HepG2 (cell line): ENCODE measurements around the gene TM4SF5. TPM values are rescaled to one million over a fixed set of nuclear protein-coding genes. Genes with fewer than 3 reads are reported as not detected.

Experiments
- BCL6 ChIP-seq: IDR thresholded peaks from 2 replicates; pipeline ENCODE4 v1.6.1; 2016; ENCODE audit warnings: missing genetic modification reagents, missing compliant biosample characterization
- FOSL2 ChIP-seq: sonication (generic); formaldehyde crosslinking; IDR thresholded peaks from 2 replicates; pipeline ENCODE4 v1.4.0; 2020; ENCODE audit warnings: missing genetic modification reagents
- FOXA1 ChIP-seq, 2 experiments: fragments of 450-650 bp in 1 of 2; sonication (generic) in 1 of 2; formaldehyde crosslinking in 1 of 2; IDR thresholded peaks; 2 replicates each; pipeline versions ENCODE4 v1.4.0 to v1.6.1; 2016 to 2020; ENCODE audit warnings: missing genetic modification reagents in 1 of 2
- KDM2A ChIP-seq: sonication (generic); formaldehyde crosslinking; IDR thresholded peaks from 2 replicates; pipeline ENCODE4 v1.4.0; 2020; ENCODE audit warnings: low read depth, missing genetic modification reagents, borderline replicate concordance
- NFE2 ChIP-seq: sonication (generic); formaldehyde crosslinking; IDR thresholded peaks from 2 replicates; pipeline ENCODE4 v1.4.0; 2020; ENCODE audit warnings: missing genetic modification reagents
- NONO ChIP-seq, 2 experiments: fragments of 450-650 bp in 1 of 2; sonication (generic) in 1 of 2; formaldehyde crosslinking in 1 of 2; IDR thresholded peaks in 1 of 2; conservative IDR thresholded peaks in 1 of 2; 2 replicates each; pipeline versions ENCODE4 v1.6.1 to v1.8.0; 2017 to 2022; ENCODE audit warnings: mild to moderate bottlenecking in 1 of 2, missing genetic modification reagents in 1 of 2, moderate library complexity in 1 of 2
- NR2F1 ChIP-seq, 2 experiments: fragments of 450-650 bp in 1 of 2; formaldehyde crosslinking in 1 of 2; IDR thresholded peaks; 2 replicates each; pipeline versions ENCODE4 v1.5.0 to v1.6.1; 2016 to 2020; ENCODE audit warnings: mild to moderate bottlenecking in 1 of 2, missing compliant biosample characterization in 1 of 2, missing genetic modification reagents in 1 of 2, moderate library complexity in 1 of 2
- POGZ ChIP-seq: sonication (generic); formaldehyde crosslinking; IDR thresholded peaks from 2 replicates; pipeline ENCODE4 v1.4.0; 2020; ENCODE audit warnings: mild to moderate bottlenecking, missing genetic modification reagents
- SP1 ChIP-seq, 2 experiments: fragments of 450-650 bp in 1 of 2; sonication (generic) in 1 of 2; formaldehyde crosslinking in 1 of 2; IDR thresholded peaks; 2 replicates each; pipeline versions ENCODE4 v1.4.0 to v1.6.1; 2016 to 2020; ENCODE audit warnings: missing genetic modification reagents in 1 of 2
- SPEN ChIP-seq: sonication (generic); formaldehyde crosslinking; IDR thresholded peaks from 2 replicates; pipeline ENCODE4 v1.5.1; 2020; ENCODE audit warnings: low read depth, mild to moderate bottlenecking, missing genetic modification reagents
- TRIM24 ChIP-seq: sonication (generic); formaldehyde crosslinking; IDR thresholded peaks from 2 replicates; pipeline ENCODE4 v1.8.0; 2022; ENCODE audit warnings: mild to moderate bottlenecking, missing genetic modification reagents
- TSC22D2 ChIP-seq: sonication (generic); formaldehyde crosslinking; IDR thresholded peaks from 2 replicates; pipeline ENCODE4 v1.5.1; 2020; ENCODE audit warnings: missing genetic modification reagents, mild to moderate bottlenecking, borderline replicate concordance
- ZBTB7A ChIP-seq: sonication (generic); formaldehyde crosslinking; IDR thresholded peaks from 2 replicates; pipeline ENCODE4 v1.8.0; 2022; ENCODE audit warnings: mild to moderate bottlenecking, missing genetic modification reagents
- ZFX ChIP-seq: sonication (generic); formaldehyde crosslinking; IDR thresholded peaks from 2 replicates; pipeline ENCODE4 v1.4.0; 2020; ENCODE audit warnings: mild to moderate bottlenecking, low read depth, missing genetic modification reagents, moderate library complexity
- ZNF33B ChIP-seq: sonication (generic); formaldehyde crosslinking; IDR thresholded peaks from 2 replicates; pipeline ENCODE4 v1.5.1; 2020; ENCODE audit warnings: mild to moderate bottlenecking, missing genetic modification reagents
- ZNF460 ChIP-seq: sonication (generic); formaldehyde crosslinking; IDR thresholded peaks from 2 replicates; pipeline ENCODE4 v1.5.1; 2020; ENCODE audit warnings: missing genetic modification reagents, mild to moderate bottlenecking, borderline replicate concordance
- ZNF564 ChIP-seq: sonication (generic); formaldehyde crosslinking; IDR thresholded peaks from 2 replicates; pipeline ENCODE4 v1.8.1; 2023; ENCODE audit warnings: mild to moderate bottlenecking, missing genetic modification reagents
- polyA plus RNA-seq, 8 experiments: library from polyadenylated mRNA; depleted of rRNA in 3 of 8; stranded (reverse) in 7 of 8; unstranded in 1 of 8; fragments of >200 nt; fragmentation: Illumina TruSeq in 4 of 8; extraction: Trizol in 4 of 8; gene quantifications; 2 replicates each; pipeline versions ENCODE4 v1.2.1 to v1.2.3, GENCODE V29; 2011 to 2016; ENCODE audit warnings: low read depth in 4 of 8, missing spikeins in 1 of 8, mixed read lengths in 1 of 8; ENCODE audit not compliant: insufficient read depth in 1 of 8
- total RNA-seq, 5 experiments: library from RNA; depleted of rRNA; stranded (reverse); fragments of >200 nt; fragmentation: Illumina TruSeq; extraction: Trizol; gene quantifications; 2 replicates each; pipeline ENCODE4 v1.2.3, GENCODE V29; 2016; ENCODE audit warnings: low read depth in 1 of 5
- TF ChIP-seq, protein P1 (sequence below): sonication (generic); formaldehyde crosslinking; IDR thresholded peaks from 2 replicates; pipeline ENCODE4 v1.4.0; 2020; ENCODE audit warnings: missing genetic modification reagents
- TF ChIP-seq, protein P2 (sequence below): IDR thresholded peaks from 2 replicates; pipeline ENCODE4 v1.6.1; 2016; ENCODE audit warnings: control low read depth
- TF ChIP-seq, protein P3 (sequence below): sonication (generic); formaldehyde crosslinking; IDR thresholded peaks from 2 replicates; pipeline ENCODE4 v1.4.0; 2020; ENCODE audit warnings: missing genetic modification reagents, mild to moderate bottlenecking, borderline replicate concordance
- TF ChIP-seq, protein P4 (sequence below): sonication (generic); formaldehyde crosslinking; IDR thresholded peaks from 2 replicates; pipeline ENCODE4 v1.4.0; 2020; ENCODE audit warnings: mild to moderate bottlenecking, missing genetic modification reagents
- TF ChIP-seq, protein P5 (sequence below): sonication (generic); formaldehyde crosslinking; IDR thresholded peaks from 2 replicates; pipeline ENCODE4 v1.4.0; 2020; ENCODE audit warnings: missing genetic modification reagents

TM4SF5 gene
- total and polyA plus RNA-seq, 2 of the 13 experiments (the other 11 are each of a cell fraction or from before 2014, with no cell fraction given) = 30.1 to 126 TPM

DNA sequence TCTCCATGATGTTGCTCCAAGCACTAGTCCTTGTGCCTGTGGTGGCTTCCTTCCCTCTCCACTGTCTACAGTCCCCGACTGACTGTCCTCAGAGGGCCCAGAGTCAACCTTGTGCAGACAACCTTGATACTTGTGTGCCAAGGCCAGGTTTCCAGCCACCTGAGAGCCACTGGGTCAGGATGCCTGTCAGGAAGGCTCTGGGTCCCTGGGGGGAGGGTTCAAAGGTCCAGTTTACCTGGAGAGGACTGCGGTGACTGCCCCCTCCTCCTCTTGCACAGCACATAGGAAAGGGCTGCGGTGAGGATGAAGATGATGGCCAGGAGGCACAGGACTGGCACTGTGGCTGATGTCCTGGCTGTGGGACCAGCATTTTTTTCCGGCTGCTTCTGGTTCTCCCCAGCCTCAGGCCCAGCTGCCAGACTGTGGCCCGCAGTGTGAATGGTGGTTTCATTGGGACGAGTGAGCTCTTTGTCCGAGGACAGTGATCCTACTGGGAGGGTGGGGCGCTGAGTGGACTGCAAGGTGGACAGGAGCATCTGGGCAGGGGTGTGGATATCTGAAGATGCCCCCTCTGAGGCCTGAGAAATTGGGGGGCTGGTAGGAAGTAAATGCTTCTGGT is 36.7 kb upstream of the TM4SF5 start (continued):
- TF ChIP-seq ZNF460 (CRISPR knock-in tag) (no peak), POGZ (CRISPR knock-in tag) (no peak), NFE2 (CRISPR knock-in tag) (no peak), SPEN (no peak), NONO (IDR thresholded peaks at IDR 0.05) (no peak), NONO (CRISPR knock-in tag; conservative IDR thresholded peaks at IDR 0.05) (no peak), ZFX (CRISPR knock-in tag) (peak; percentile 30; the same call in 1 of the 2 replicates), TRIM24 (CRISPR knock-in tag) (no peak), TSC22D2 (CRISPR knock-in tag) (no peak), KDM2A (CRISPR knock-in tag) (peak; percentile 38; the same call in 1 of the 2 replicates), ZNF33B (no peak), FOSL2 (CRISPR knock-in tag) (no peak), SP1 (IDR thresholded peaks at IDR 0.05) (no peak), SP1 (CRISPR knock-in tag; IDR thresholded peaks at IDR 0.05) (no peak), ZNF564 (no peak), FOXA1 (IDR thresholded peaks at IDR 0.05) (no peak), FOXA1 (CRISPR knock-in tag; IDR thresholded peaks at IDR 0.05) (no peak), BCL6 (CRISPR knock-in tag) (peak; percentile 59), ZBTB7A (CRISPR knock-in tag) (no peak; the same call in 1 of the 2 replicates), NR2F1 (CRISPR knock-in tag; IDR thresholded peaks at IDR 0.05) (0 out of 4 replicates have a peak, but pooled peaks of 1 of the 2 experiments have one; percentile 13)
- TF ChIP-seq, protein P1, sequence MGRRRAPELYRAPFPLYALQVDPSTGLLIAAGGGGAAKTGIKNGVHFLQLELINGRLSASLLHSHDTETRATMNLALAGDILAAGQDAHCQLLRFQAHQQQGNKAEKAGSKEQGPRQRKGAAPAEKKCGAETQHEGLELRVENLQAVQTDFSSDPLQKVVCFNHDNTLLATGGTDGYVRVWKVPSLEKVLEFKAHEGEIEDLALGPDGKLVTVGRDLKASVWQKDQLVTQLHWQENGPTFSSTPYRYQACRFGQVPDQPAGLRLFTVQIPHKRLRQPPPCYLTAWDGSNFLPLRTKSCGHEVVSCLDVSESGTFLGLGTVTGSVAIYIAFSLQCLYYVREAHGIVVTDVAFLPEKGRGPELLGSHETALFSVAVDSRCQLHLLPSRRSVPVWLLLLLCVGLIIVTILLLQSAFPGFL (CRISPR knock-in tag) = no peak
- TF ChIP-seq, protein P2, sequence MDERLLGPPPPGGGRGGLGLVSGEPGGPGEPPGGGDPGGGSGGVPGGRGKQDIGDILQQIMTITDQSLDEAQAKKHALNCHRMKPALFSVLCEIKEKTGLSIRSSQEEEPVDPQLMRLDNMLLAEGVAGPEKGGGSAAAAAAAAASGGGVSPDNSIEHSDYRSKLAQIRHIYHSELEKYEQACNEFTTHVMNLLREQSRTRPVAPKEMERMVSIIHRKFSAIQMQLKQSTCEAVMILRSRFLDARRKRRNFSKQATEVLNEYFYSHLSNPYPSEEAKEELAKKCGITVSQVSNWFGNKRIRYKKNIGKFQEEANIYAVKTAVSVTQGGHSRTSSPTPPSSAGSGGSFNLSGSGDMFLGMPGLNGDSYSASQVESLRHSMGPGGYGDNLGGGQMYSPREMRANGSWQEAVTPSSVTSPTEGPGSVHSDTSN = no peak
- TF ChIP-seq, protein P3, sequence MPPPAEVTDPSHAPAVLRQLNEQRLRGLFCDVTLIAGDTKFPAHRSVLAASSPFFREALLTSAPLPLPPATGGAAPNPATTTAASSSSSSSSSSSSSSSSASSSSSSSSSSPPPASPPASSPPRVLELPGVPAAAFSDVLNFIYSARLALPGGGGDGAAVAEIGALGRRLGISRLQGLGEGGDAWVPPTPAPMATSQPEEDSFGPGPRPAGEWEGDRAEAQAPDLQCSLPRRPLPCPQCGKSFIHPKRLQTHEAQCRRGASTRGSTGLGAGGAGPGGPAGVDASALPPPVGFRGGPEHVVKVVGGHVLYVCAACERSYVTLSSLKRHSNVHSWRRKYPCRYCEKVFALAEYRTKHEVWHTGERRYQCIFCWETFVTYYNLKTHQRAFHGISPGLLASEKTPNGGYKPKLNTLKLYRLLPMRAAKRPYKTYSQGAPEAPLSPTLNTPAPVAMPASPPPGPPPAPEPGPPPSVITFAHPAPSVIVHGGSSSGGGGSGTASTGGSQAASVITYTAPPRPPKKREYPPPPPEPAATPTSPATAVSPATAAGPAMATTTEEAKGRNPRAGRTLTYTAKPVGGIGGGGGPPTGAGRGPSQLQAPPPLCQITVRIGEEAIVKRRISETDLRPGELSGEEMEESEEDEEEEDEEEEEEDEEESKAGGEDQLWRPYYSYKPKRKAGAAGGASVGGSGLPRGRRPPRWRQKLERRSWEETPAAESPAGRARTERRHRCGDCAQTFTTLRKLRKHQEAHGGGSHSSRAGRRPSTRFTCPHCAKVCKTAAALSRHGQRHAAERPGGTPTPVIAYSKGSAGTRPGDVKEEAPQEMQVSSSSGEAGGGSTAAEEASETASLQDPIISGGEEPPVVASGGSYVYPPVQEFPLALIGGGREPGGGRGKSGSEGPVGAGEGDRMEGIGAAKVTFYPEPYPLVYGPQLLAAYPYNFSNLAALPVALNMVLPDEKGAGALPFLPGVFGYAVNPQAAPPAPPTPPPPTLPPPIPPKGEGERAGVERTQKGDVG = peak; percentile 58; the same call in 1 of the 2 replicates
- TF ChIP-seq, protein P4, sequence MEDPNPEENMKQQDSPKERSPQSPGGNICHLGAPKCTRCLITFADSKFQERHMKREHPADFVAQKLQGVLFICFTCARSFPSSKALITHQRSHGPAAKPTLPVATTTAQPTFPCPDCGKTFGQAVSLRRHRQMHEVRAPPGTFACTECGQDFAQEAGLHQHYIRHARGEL (CRISPR knock-in tag) = no peak
- TF ChIP-seq, protein P5, sequence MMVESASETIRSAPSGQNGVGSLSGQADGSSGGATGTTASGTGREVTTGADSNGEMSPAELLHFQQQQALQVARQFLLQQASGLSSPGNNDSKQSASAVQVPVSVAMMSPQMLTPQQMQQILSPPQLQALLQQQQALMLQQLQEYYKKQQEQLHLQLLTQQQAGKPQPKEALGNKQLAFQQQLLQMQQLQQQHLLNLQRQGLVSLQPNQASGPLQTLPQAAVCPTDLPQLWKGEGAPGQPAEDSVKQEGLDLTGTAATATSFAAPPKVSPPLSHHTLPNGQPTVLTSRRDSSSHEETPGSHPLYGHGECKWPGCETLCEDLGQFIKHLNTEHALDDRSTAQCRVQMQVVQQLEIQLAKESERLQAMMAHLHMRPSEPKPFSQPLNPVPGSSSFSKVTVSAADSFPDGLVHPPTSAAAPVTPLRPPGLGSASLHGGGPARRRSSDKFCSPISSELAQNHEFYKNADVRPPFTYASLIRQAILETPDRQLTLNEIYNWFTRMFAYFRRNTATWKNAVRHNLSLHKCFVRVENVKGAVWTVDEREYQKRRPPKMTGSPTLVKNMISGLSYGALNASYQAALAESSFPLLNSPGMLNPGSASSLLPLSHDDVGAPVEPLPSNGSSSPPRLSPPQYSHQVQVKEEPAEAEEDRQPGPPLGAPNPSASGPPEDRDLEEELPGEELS (CRISPR knock-in tag) = peak; percentile 34; the same call in 1 of the 2 replicates
